Measurements from ENCODE around the gene FOXL2. TPM values are rescaled to one million over a fixed set of nuclear protein-coding genes. Genes with fewer than 3 reads are reported as not detected.

The FOXL2 gene
- total and polyA plus RNA-seq, 9 of the 15 experiments (the other 6 are each of a cell fraction or from before 2014, with no cell fraction given) = 0.27 to 22.1 (median 3.2) TPM

GRCh38 chr3:138945709-138946662 lies 951 bp downstream of the FOXL2 start (continued):
- no peak for TF ChIP-seq CCNT2 (IDR thresholded peaks at IDR 0.05; ENCODE audit: borderline replicate concordance, extremely low read depth, insufficient read length, low read depth, low read length)
- TF ChIP-seq OTX1 (CRISPR knock-in tag; IDR thresholded peaks at IDR 0.05) = no peak
- TF ChIP-seq CUX1 (CRISPR knock-in tag; IDR thresholded peaks at IDR 0.05) = no peak
- no peak for TF ChIP-seq ZMIZ1 (IDR thresholded peaks at IDR 0.05; ENCODE audit: low read depth in 2 of 2, low read length in 2 of 2)
- TF ChIP-seq ZFP30 (CRISPR knock-in tag; IDR thresholded peaks at IDR 0.05; ENCODE audit: borderline replicate concordance) = no peak
- no peak for TF ChIP-seq DACH1 (IDR thresholded peaks at IDR 0.05; ENCODE audit: partially characterized antibody)
- no peak for TF ChIP-seq BACH1 (tag; IDR thresholded peaks at IDR 0.05)
- TF ChIP-seq MAZ (CRISPR knock-in tag; conservative IDR thresholded peaks at IDR 0.05 in 1 of 2, IDR thresholded peaks at IDR 0.05 in 1 of 2) = peak in 1 of 2 experiments; percentile 3; a peak in 2 of 4 replicates
- TF ChIP-seq JUND (IDR thresholded peaks at IDR 0.05; ENCODE audit: borderline replicate concordance, low read depth, low read length) = no peak
- TF ChIP-seq JUND (tag; IDR thresholded peaks at IDR 0.05; ENCODE audit: borderline replicate concordance, low read depth, low read length) = no peak
- no peak for TF ChIP-seq ZNF217 (CRISPR knock-in tag; IDR thresholded peaks at IDR 0.05)
- no peak for TF ChIP-seq ZBTB8A (IDR thresholded peaks at IDR 0.05; ENCODE audit: partially characterized antibody)
- no peak for TF ChIP-seq C11orf30 (IDR thresholded peaks at IDR 0.05; ENCODE audit: low read depth)
- peak; percentile 75; the same call in 1 of the 2 replicates for TF ChIP-seq CTBP1 (IDR thresholded peaks at IDR 0.05; ENCODE audit: borderline replicate concordance)
- no peak for TF ChIP-seq CBFA2T3 (IDR thresholded peaks at IDR 0.05)
- peak; percentile 40; the same call in 1 of the 2 replicates for TF ChIP-seq ESRRA (IDR thresholded peaks at IDR 0.05; ENCODE audit: borderline replicate concordance, low read depth)
- TF ChIP-seq ZNF77 (CRISPR knock-in tag; IDR thresholded peaks at IDR 0.05) = no peak
- no peak for TF ChIP-seq CBFA2T2 (conservative IDR thresholded peaks at IDR 0.05)
- no peak for TF ChIP-seq MAFG (tag; conservative IDR thresholded peaks at IDR 0.05)
